ENCODE measurements around the gene XPO4.
"Not testable (repeated sequence)": the region's sequence is repeated elsewhere in the genome, so short reads cannot be mapped to it uniquely, and the experiment has no call there.

DNA sequence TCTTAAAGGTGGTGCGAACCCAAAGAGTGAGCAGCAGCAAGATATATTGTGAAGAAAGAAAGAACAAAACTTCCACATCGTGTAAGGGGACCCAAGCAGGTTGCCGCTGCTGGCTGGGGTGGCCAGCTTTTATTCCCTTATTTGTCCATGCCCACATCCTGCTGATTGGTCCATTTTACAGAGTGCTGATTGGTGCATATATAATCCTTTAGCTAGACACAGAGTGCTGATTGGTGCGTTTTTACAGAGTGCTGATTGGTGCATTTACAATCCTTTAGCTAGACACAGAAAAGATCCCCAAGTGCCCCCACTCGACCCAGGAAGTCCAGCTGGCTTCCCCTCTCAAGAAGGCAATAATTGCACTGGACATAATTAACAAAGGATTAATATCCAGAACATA is 25.7 kb downstream of the XPO4 start:
- TF ChIP-seq POLR2AphosphoS5 (IDR thresholded peaks at IDR 0.05; ENCODE audit: low read depth, low read length); EP300 (IDR thresholded peaks at IDR 0.05; ENCODE audit: borderline replicate concordance in 1 of 2, low read depth in 1 of 2, low read length in 1 of 2); EZH2phosphoT487 (IDR thresholded peaks at IDR 0.05; ENCODE audit: borderline replicate concordance, low read depth); SMC3 (IDR thresholded peaks at IDR 0.05; ENCODE audit: low read depth, low read length); JUND (IDR thresholded peaks at IDR 0.05); TCF12 (IDR thresholded peaks at IDR 0.05); RAD21 (IDR thresholded peaks at IDR 0.05; ENCODE audit: low read length): not testable (repeated sequence)
- TF ChIP-seq, protein P1, sequence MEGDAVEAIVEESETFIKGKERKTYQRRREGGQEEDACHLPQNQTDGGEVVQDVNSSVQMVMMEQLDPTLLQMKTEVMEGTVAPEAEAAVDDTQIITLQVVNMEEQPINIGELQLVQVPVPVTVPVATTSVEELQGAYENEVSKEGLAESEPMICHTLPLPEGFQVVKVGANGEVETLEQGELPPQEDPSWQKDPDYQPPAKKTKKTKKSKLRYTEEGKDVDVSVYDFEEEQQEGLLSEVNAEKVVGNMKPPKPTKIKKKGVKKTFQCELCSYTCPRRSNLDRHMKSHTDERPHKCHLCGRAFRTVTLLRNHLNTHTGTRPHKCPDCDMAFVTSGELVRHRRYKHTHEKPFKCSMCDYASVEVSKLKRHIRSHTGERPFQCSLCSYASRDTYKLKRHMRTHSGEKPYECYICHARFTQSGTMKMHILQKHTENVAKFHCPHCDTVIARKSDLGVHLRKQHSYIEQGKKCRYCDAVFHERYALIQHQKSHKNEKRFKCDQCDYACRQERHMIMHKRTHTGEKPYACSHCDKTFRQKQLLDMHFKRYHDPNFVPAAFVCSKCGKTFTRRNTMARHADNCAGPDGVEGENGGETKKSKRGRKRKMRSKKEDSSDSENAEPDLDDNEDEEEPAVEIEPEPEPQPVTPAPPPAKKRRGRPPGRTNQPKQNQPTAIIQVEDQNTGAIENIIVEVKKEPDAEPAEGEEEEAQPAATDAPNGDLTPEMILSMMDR (IDR thresholded peaks at IDR 0.05) = not testable (repeated sequence)
- TF ChIP-seq, protein P2, sequence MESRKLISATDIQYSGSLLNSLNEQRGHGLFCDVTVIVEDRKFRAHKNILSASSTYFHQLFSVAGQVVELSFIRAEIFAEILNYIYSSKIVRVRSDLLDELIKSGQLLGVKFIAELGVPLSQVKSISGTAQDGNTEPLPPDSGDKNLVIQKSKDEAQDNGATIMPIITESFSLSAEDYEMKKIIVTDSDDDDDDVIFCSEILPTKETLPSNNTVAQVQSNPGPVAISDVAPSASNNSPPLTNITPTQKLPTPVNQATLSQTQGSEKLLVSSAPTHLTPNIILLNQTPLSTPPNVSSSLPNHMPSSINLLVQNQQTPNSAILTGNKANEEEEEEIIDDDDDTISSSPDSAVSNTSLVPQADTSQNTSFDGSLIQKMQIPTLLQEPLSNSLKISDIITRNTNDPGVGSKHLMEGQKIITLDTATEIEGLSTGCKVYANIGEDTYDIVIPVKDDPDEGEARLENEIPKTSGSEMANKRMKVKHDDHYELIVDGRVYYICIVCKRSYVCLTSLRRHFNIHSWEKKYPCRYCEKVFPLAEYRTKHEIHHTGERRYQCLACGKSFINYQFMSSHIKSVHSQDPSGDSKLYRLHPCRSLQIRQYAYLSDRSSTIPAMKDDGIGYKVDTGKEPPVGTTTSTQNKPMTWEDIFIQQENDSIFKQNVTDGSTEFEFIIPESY (IDR thresholded peaks at IDR 0.05; ENCODE audit: borderline replicate concordance, low read depth) = not testable (repeated sequence)
- TF ChIP-seq, protein P3, sequence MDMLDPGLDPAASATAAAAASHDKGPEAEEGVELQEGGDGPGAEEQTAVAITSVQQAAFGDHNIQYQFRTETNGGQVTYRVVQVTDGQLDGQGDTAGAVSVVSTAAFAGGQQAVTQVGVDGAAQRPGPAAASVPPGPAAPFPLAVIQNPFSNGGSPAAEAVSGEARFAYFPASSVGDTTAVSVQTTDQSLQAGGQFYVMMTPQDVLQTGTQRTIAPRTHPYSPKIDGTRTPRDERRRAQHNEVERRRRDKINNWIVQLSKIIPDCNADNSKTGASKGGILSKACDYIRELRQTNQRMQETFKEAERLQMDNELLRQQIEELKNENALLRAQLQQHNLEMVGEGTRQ (IDR thresholded peaks at IDR 0.05; ENCODE audit: borderline replicate concordance, low read depth, low read length) = not testable (repeated sequence)
- TF ChIP-seq, protein P4, sequence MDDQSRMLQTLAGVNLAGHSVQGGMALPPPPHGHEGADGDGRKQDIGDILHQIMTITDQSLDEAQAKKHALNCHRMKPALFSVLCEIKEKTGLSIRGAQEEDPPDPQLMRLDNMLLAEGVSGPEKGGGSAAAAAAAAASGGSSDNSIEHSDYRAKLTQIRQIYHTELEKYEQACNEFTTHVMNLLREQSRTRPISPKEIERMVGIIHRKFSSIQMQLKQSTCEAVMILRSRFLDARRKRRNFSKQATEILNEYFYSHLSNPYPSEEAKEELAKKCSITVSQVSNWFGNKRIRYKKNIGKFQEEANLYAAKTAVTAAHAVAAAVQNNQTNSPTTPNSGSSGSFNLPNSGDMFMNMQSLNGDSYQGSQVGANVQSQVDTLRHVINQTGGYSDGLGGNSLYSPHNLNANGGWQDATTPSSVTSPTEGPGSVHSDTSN (IDR thresholded peaks at IDR 0.05) = not testable (repeated sequence)
- TF ChIP-seq, protein P5, sequence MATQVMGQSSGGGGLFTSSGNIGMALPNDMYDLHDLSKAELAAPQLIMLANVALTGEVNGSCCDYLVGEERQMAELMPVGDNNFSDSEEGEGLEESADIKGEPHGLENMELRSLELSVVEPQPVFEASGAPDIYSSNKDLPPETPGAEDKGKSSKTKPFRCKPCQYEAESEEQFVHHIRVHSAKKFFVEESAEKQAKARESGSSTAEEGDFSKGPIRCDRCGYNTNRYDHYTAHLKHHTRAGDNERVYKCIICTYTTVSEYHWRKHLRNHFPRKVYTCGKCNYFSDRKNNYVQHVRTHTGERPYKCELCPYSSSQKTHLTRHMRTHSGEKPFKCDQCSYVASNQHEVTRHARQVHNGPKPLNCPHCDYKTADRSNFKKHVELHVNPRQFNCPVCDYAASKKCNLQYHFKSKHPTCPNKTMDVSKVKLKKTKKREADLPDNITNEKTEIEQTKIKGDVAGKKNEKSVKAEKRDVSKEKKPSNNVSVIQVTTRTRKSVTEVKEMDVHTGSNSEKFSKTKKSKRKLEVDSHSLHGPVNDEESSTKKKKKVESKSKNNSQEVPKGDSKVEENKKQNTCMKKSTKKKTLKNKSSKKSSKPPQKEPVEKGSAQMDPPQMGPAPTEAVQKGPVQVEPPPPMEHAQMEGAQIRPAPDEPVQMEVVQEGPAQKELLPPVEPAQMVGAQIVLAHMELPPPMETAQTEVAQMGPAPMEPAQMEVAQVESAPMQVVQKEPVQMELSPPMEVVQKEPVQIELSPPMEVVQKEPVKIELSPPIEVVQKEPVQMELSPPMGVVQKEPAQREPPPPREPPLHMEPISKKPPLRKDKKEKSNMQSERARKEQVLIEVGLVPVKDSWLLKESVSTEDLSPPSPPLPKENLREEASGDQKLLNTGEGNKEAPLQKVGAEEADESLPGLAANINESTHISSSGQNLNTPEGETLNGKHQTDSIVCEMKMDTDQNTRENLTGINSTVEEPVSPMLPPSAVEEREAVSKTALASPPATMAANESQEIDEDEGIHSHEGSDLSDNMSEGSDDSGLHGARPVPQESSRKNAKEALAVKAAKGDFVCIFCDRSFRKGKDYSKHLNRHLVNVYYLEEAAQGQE (IDR thresholded peaks at IDR 0.05; ENCODE audit: low read depth, low read length) = not testable (repeated sequence)
- TF ChIP-seq, protein P6, sequence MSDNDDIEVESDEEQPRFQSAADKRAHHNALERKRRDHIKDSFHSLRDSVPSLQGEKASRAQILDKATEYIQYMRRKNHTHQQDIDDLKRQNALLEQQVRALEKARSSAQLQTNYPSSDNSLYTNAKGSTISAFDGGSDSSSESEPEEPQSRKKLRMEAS (IDR thresholded peaks at IDR 0.05; ENCODE audit: low read depth) = not testable (repeated sequence)
